GM21381 (cell line): ENCODE results near the gene LRRC47.

Experiments
- ATAC-seq: cut with Tn5 transposase; IDR thresholded peaks from one replicate; pipeline ENCODE4 v1.9.1; 2021; ENCODE audit warnings: mild to moderate bottlenecking, moderate library complexity; ENCODE audit not compliant: unreplicated experiment

Gene LRRC47

GRCh38 chr1:3787349-3787715 lies 9.0 kb downstream of the LRRC47 start:
- no peak for ATAC-seq

GRCh38 chr1:3786468-3787348 lies 9.6 kb downstream of the LRRC47 start:
- no peak for ATAC-seq

- ATAC-seq: no peak
Measured at GRCh38 chr1:3785456-3786157, 10.7 kb downstream of the LRRC47 start.

- no peak for ATAC-seq
Measured at GRCh38 chr1:3785045-3785444, 11.3 kb downstream of the LRRC47 start.

DNA sequence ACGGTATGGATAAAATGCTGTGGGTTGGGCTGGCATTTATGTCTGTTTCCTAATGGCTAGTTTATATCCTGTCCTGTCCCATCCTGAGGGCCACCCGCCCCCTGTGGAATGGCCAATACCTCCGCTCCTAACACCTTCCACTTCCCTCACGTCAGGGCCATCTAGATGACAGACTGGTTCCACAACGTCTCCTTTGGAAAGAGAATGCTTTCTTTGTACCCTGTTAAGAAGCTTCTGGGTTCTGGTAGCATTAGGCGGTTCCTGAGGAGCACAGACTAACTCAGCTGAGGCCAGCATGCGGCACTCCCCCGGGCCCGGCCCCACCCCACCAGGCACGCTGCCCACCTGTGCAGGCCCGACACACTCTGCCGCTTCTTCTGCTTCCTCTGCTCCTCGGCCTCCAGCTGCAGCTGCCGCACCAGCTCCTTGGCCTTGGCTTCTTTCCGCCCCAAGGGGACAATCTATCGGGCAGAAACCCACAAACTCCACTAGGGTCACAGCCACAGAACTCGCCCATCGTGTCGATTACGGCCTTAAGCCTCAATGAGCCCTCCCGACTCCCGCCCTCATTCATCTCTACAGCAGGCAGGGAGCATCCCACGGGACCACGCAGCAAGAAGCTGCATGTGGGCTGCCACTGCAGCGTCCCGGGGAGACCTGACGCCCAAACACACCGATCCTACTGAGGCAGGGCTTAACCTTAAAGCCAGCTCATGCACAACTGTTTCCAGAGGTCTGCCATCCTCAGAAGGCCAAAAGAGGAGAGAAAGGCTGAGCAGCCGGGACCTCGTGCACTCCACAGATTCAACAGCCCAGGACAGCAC lies 12.4 kb downstream of the LRRC47 start:
- ATAC-seq: no peak

DNA sequence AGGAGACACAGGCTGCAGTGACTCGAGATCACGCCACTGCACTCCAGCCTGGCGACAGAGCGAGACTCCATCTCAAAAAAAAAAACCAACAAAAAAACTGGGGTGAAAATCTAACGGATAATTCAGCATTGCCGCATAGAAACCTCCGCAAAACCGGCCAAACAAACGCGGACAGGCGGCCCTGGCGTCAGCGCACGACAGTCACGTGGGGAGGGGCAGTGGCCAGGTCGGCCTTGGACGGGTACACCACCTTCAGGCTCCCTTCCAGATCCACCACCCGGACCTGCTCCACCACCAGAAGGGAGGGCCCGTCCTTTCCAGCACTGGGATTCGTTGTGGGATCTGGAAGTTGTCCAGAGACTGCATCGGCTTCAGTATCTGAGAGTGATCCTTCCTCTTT lies 15.4 kb downstream of the LRRC47 start:
- no peak for ATAC-seq

- ATAC-seq: no peak
Measured at GRCh38 chr1:3779912-3780416, 16.3 kb downstream of the LRRC47 start.

DNA sequence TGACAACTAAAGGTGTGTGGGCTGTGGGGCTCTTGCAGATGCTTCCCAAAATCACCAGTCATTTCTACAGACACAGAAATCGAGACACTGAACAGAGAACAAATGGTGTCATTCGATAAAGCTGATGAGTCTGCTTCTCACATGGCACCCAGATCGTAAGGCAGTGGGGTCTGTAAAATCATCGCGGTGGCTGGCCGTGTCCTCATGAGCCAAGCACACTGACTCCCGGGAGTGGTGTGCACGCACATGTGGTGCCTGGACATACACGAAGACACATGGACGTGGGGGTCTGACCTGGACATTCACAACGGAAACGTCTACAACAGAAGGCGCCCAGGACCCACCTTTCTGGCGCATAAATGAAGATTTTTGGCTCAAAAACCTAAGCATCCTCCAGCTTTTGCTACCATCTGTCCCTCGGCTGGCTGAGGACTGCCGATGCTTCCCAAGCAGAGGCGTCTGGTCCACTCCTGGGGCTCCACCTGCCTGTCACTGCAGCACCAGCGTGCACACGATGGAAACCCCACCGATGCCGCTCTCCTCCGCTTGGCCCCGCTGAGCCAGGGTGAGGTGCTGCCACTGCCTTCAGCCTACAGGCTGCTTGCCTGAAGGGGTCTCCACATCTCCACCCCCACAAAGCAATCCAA lies 16.9 kb downstream of the LRRC47 start:
- ATAC-seq: no peak

DNA sequence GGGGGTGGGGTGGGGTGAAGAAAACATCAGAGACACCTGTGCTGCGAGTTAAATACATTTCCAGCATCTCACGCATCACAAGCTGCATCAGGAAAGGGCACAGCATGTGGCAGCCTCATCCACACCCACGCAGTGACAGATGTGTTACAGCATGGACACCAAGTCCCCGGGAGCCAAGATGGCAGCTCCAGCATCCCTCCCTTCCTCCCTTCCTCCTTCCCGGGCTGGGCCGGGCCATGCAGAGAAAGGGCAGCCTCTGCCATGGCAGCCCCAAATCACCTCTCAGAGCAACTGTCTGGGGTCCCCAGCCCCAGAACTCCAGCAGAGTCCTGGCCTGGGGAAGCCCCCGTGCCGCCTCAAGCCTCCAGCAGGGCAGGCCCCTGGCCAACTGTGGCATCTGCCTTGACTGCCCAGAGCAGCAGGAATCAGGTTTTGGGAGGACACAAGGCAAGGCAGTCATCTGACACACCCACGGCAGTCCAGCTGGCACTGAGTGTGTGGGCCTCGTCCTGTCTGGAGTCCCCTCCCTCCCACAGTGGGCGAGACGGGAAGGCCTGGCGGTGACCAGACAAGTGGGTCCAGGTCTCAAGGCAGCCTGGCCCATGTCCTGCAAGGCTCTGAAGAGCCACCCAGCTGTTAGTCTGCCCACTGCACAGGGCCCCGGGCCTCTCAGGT lies 17.6 kb downstream of the LRRC47 start:
- no peak for ATAC-seq

DNA sequence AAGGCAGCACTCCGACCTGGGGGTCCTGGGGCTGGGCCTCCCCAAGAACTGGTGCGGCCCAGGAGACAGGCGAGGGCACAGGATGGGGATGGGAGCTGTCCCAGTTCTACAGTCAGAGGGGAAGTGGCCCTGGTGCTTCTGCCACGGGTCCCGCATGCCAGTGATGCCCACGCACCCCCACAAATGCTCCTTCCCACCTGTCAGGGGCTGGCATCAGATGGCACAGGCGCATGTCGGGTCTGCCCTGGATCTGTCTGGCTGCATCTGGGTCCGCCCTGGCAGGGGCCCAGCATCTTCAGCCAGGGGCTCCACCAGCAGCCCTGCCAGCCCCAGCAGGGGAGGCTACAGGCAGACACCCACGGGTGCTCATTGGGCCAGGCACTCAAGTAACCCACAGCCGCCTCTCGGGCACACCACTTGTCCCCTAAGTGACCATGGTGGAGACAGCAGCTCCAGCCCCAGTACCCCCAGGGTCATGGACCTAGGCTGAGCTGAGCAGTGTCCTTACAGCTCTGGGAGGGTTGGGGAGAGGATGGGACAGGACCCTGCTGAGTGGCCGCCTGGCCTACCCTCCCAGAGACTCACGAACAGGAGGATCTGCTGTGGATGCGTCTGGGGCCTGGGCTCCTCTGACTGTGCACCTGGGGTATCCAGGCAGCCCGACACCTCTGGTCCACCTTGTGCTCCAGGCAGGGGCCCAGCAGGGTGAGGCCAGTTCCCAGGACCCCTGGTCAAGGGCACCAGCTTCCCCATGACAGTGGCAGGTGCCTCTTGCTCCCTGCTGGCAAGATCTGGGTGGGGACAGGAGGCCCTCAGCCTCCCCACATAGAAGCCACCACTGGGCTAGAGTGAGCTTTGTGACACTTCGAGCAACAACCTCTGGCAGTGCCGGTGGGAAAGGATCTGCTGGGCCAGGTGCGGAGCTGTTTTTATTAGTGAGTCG lies 18.4 kb downstream of the LRRC47 start:
- ATAC-seq: no peak

GRCh38 chr1:3777078-3777547 lies 19.2 kb downstream of the LRRC47 start:
- no peak for ATAC-seq

DNA sequence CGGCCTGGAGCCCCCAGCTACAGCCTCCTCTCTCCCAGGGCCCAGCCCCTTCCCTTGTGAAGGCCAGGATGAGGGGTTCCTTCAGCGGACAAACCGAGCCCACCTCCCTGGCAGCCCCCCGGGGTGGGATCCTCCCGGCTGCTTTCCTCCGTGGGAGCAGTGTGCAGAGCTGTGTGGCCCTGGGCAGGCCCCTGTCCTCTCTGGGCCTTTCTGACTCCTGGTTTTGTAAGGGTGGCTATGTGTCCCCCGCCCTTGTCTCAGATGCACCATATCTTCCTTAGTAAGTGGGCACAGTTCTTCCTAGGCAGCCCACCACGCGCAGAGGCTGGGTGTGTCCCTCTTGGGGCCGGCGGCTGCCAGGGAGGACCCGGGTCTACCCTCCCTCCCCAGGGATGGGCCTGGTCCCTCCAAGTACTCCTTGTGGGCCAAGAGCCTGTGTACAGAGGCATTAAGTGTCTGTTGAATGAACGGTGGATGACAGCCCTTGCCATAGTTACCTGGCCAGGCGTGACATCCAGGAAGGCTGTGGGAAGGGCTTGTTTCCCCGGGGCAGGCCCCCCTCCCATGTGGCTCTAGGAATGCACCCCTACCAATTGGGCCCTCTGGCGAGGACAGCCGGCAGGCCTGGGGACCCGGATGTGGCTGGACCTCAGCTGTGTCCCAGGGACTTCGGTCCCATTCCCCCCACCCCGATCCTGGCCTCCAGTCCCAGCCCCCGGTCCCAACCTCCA lies 19.9 kb downstream of the LRRC47 start:
- no peak for ATAC-seq

- ATAC-seq: no peak
Measured at GRCh38 chr1:3775490-3776230, 20.6 kb downstream of the LRRC47 start.

DNA sequence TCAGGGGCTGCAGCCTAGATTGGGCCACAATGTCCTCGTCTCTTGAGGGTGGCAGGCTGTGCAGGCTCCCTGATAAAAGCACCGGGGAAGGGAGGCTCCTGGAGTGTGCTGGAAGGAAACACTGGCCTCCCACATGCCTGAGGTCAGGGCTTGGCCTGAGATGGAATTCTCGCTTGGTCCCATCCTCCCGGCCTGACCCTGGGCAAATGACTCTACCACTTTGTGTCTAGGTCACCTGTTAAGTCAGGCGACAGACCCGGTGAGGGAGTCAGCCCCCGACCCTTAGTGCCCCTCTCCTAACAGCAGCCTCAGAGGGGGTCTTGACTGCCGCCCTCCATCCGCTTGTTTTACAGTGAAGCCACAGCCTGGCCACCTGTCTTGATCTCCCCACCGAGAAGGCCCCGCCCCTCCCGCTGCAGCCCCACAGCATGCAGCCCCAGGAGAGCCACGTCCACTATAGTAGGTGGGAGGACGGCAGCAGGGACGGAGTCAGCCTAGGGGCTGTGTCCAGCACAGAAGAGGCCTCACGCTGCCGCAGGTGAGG lies 21.3 kb downstream of the LRRC47 start:
- ATAC-seq: no peak

- no peak for ATAC-seq
Measured at GRCh38 chr1:3774276-3774945, 21.9 kb downstream of the LRRC47 start.

DNA sequence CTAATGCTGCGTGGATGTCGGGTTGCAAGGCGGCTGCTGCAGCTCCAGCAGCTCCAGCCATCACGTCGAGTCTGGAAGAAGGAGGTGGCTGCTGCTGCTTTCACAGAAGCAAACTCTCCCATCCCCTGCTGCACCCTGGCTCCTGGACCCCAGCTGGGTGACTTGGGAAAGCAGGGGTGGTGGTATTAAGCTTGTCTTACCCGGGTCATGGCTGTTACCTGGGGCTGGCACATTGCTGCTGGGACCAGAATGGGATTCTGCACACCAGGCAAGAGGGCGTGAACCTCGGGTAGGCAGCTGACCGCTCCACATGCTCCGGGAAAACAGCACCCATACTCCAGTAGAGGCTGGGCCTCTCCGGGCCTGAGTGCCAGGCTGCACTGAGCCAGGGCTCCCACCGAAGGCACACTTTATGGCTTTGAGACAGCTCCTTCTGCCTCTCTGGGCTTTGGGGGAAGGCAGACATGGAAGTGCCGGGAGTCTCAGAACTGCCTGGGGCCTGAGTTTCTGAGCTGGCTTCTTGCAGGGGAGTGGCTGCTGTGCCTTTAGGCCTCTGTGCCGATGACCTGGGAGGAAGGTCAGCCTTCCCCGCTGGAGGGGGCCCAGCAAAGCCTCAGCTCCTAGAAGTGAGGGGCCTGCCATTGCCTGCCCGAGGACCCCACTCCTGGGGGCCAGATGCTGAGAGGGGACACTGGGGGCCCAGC lies 22.6 kb downstream of the LRRC47 start:
- ATAC-seq: no peak
